ENCODE measurements around the gene ZDHHC8. TPM values are rescaled to one million over a fixed set of nuclear protein-coding genes. Genes with fewer than 3 reads are reported as not detected.

ZDHHC8 gene
- total RNA-seq, 1 donor from 2014 or later, result 22.6 TPM

DNA sequence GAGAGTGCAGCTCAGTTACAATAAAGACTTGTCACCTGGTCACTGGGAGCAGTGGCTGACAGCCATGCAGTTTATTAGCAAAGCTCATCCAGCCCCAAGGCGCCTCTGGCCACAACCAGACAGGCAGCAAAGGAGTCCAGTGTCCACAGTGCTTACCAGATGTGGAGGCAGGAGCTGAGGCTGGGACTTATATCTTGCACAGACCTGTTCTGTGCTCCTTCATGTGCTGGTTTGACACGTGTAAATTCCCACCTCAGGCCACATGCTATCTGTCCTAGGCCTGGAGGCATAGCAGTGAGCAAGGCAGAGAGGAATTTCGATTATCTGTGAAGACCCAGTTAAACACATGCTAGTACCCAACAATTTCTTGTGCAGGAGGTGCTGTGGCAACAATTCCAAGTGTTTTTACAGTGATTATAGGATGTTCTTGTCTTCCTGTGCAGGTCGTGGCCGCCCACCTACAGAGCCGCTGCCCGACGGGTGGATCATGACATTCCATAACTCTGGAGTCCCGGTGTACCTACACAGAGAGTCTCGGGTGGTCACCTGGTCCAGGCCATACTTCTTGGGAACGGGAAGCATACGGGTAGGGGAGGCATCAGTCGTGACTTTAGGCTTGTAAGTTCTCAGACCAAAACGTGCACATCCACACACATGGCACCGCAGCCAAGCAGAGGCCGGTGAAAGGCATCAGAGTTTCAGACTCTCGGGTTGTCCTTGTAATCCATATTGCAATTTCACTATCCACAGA is 42.2 kb upstream of the ZDHHC8 start:
- no peak for DNase-seq (ENCODE audit: extremely low spot score in 2 of 2)
- Histone ChIP-seq H3K36me3 (peaks cover 0 to 87% of the 10 kb centered on the region in 2 donors), H3K27ac (no peak overlapping the region), H3K27me3 (no peaks in the 10 kb centered on the region), H3K4me3 (no peak overlapping the region), H3K4me1 (peaks cover 10% of the 10 kb centered on the region), H3K9me3 (no peaks in the 10 kb centered on the region)
- intact Hi-C loops (cut with DNase I), result no loop called here
- TF ChIP-seq POLR2AphosphoS5 (IDR thresholded peaks at IDR 0.05; ENCODE audit: insufficient read depth in 1 of 2, low read depth in 1 of 2), result no peak
- TF ChIP-seq, protein P1, sequence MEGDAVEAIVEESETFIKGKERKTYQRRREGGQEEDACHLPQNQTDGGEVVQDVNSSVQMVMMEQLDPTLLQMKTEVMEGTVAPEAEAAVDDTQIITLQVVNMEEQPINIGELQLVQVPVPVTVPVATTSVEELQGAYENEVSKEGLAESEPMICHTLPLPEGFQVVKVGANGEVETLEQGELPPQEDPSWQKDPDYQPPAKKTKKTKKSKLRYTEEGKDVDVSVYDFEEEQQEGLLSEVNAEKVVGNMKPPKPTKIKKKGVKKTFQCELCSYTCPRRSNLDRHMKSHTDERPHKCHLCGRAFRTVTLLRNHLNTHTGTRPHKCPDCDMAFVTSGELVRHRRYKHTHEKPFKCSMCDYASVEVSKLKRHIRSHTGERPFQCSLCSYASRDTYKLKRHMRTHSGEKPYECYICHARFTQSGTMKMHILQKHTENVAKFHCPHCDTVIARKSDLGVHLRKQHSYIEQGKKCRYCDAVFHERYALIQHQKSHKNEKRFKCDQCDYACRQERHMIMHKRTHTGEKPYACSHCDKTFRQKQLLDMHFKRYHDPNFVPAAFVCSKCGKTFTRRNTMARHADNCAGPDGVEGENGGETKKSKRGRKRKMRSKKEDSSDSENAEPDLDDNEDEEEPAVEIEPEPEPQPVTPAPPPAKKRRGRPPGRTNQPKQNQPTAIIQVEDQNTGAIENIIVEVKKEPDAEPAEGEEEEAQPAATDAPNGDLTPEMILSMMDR (IDR thresholded peaks at IDR 0.05), result no peak
- TF ChIP-seq POLR2A (IDR thresholded peaks at IDR 0.05), result no peak

DNA sequence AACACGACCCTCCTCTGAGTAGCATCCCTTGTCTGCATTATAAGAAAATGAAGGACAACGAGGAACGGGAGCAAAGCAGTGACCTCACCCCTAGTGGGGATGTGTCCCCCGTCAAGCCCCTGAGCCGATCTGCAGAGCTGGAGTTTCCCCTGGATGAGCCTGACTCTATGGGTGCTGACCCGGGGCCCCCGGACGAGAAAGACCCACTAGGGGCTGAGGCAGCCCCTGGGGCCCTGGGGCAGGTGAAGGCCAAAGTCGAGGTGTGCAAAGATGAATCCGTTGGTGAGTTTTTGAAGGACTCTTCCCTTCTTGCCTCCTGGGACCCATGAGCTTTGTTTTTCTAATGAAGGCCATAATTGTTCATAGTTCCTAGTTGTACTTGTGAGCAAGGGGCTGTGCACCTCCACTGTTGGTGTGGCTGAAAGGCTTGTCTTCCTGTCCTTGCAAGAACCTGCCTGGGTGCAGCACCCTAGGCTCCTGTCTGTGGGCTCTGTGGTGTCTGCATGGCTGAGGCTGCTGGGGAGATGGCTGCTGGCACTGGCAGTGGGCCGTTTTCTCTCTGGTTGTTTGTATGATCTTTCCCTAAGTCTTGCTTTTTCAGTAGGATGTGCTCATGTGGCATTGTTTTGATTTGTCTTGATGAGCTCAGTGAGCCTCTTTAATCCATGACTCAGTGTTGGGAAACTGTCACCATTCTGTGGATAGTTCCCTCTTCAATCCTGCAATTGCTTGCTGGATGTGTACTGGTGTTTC is 41.5 kb upstream of the ZDHHC8 start:
- Histone ChIP-seq H3K27me3 (no peaks in the 10 kb centered on the region), H3K9me3 (no peaks in the 10 kb centered on the region), H3K36me3 (peaks cover 0 to 95% of the 10 kb centered on the region in 2 donors), H3K27ac (no peak overlapping the region), H3K4me3 (no peak overlapping the region), H3K4me1 (peaks cover 2% of the 10 kb centered on the region)
- TF ChIP-seq, protein P1 (IDR thresholded peaks at IDR 0.05), result no peak
- TF ChIP-seq POLR2A (IDR thresholded peaks at IDR 0.05), result no peak
- no peak for TF ChIP-seq POLR2AphosphoS5 (IDR thresholded peaks at IDR 0.05; ENCODE audit: insufficient read depth in 1 of 2, low read depth in 1 of 2)
- no peak for DNase-seq (ENCODE audit: extremely low spot score in 2 of 2)
- intact Hi-C loops (cut with DNase I), result no loop called here

DNA sequence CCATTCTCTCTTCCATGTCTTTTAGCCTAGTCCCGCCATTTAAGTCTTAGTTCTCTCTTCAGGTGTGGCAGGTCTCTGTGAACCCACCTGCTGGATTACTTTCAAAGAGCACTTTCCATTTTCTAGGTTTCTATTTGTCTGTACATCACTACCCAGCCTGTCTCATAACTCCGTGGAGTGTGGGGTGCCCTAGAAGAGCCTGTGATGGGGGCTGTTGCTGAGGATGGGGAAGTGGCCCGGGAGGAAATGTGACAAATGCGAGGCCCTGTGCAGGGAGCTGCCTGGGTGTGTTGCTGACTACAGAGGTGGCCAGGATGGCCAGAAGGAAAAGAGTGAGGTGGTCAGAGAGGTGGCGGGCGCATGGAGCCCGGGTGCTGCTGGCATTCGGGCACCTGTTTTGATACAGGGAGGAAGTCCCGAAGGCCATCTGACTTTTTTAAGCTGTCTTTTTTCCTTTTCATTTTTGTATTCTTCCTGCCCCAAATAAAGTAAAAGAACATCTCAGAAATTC is 40.8 kb upstream of the ZDHHC8 start:
- H3K27ac ChIP-seq, result no peak overlapping the region
- intact Hi-C loops (cut with DNase I), result no loop called here
- no peaks in the 10 kb centered on the region for H3K4me1 ChIP-seq
- H3K9me3 ChIP-seq, result no peaks in the 10 kb centered on the region
- DNase-seq (ENCODE audit: extremely low spot score in 2 of 2), result no peak
- TF ChIP-seq POLR2A (IDR thresholded peaks at IDR 0.05) (no peak), POLR2AphosphoS5 (IDR thresholded peaks at IDR 0.05; ENCODE audit: insufficient read depth in 1 of 2, low read depth in 1 of 2) (no peak)
- TF ChIP-seq, protein P1 (IDR thresholded peaks at IDR 0.05), result no peak
- H3K36me3 ChIP-seq, result peaks cover 0 to 100% of the 10 kb centered on the region in 2 donors
- no peaks in the 10 kb centered on the region for H3K27me3 ChIP-seq
- H3K4me3 ChIP-seq, result no peak overlapping the region

DNA sequence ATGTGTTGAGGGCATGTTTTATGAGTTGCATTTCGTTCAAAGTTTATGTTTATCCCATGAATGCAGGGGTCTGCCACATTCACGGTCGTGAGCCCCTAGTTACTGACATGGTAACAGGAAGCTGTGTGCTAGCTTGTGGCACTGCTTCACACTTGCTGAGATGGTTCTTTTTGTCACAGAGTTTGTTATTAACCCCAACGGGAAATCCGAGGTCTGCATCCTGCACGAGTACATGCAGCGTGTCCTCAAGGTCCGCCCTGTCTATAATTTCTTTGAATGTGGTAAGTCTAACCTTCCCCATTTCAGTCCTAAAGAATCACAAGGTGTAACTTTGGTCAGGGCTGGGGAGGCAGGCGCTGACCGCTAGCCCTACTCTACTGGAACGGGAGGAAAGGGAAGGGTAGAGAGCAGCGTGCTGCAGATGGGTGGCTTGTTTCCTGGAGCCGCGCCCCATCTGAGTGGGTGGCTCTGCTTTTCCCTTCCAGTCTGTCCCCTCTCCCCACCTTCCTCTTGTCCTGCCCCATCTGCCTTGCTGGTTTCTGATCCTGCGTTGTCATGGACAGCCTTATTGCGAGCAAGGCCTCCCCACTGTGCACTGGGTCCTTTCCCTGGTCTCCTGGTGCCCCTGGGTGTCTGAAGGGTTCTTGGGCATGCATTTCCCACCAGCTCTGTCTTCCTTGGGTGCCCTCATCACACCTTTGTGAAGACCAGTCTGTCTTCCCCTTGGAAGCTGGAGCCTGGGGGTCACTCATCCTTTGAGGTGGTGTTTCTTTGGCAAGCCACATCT is 39.7 kb upstream of the ZDHHC8 start:
- Histone ChIP-seq H3K36me3 (peaks cover 0 to 100% of the 10 kb centered on the region in 2 donors), H3K4me3 (no peak overlapping the region), H3K27ac (no peak overlapping the region), H3K4me1 (no peaks in the 10 kb centered on the region), H3K27me3 (no peaks in the 10 kb centered on the region), H3K9me3 (no peaks in the 10 kb centered on the region)
- TF ChIP-seq, protein P1 (IDR thresholded peaks at IDR 0.05), result no peak
- TF ChIP-seq POLR2A (IDR thresholded peaks at IDR 0.05) (no peak), POLR2AphosphoS5 (IDR thresholded peaks at IDR 0.05; ENCODE audit: insufficient read depth in 1 of 2, low read depth in 1 of 2) (no peak)
- DNase-seq (ENCODE audit: extremely low spot score in 2 of 2), result no peak
- intact Hi-C loops (cut with DNase I), result no loop called here

Data from vagina (tissue), 2 donors.